ENCODE data around the gene KCMF1.

KCMF1 gene

DNA sequence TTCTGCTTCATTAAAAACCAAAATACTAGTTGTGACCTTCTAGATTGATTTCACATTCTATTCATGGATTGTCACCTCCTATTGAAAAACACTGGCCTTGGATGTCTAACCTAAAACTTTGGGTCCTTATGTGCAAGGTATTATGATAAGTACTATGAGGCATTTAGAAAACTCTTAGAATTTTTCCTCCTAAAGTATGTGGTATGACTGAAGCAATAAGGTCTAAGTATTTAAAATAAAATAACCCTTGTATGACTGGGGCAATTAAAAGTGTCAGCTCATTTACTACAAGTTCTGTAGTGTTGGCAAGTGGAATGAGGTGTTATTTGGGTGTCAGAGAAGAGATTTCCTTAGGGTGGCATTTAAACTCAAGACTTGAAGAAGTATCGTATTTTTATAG, 15.1 kb downstream of the KCMF1 start:
- no peak for DNase-seq

- no peak for DNase-seq
These were observed 18.5 kb downstream of the KCMF1 start for GRCh38 chr2:84989422-84989821.

DNA sequence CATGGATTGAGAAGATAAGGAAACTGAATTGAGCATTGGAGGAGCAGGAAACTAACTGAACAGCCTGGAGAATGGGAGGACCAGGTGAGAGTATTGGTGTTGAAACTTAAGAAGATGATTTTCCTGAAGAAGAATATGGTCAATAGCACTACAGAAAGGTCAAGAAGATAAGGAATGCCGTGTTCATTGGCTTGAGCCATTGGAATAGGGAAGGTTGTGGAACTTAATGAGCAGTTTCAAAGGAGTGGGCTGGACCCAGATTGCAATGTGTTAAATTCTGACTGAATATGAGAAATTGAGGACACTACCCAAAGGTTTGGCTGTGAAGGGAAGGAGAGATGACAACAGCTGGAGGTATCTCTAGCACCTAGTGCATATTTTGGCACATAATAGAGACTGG, 19.0 kb downstream of the KCMF1 start:
- no peak for DNase-seq

- DNase-seq = no peak
These were observed 20.6 kb downstream of the KCMF1 start for GRCh38 chr2:84991404-84992160.

- DNase-seq = no peak
These were observed 24.9 kb downstream of the KCMF1 start for GRCh38 chr2:84995826-84996225.

- DNase-seq = no peak
These were observed 25.9 kb downstream of the KCMF1 start for GRCh38 chr2:84996909-84997308.

DNA sequence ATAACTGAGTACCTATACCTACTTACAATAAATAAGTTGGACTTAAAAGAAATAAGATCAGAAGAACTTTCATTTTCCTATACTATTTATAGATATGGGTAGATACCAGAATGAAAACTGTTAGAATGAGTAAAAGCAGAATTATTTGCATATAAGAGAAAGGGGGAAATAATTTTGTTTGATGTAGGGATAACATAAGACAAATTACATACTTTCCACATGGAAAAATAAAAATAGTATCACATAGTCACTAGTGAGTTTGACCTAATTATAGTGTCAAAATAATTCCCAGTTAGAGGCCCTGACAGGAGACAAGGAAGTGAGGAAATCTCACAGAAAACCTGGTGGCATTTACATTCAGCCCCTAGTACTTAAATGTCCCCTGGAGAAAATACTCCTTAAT, 28.6 kb downstream of the KCMF1 start:
- DNase-seq = no peak

DNA sequence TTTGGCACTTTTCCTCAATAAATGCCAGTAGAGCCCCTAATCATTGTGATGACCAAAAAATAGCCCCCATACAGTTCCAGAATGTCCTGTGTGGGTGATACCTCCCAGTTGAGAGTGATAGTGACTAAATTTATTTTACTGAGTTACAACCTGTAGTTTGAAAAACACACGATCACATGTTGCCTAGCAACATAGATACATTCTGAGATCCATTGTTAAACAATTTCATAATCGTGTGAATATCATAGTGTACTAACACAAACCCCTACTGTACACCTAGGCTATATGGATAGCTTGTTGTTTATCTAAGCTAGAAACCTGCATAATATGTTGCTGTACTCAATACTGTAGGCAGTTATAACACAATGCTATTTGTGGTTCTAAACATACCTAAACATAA, 30.6 kb downstream of the KCMF1 start:
- no peak for DNase-seq

- no peak for DNase-seq
These were observed 31.6 kb downstream of the KCMF1 start for GRCh38 chr2:85002534-85002933.

DNA sequence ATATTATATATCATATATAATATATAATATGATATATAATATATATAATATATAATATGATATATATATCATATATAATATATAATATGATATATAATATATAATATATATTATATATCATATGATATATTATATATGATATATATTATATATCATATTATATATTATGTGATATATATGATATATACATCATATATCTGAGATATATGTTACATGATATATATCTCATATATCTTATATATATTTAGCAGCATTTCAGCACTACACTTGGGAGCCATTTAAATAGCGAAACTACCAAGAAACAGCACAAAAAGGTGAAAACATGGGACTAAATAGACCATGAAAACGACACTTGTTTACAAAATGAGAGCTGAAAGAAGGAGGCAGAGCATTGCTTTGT, 37.3 kb downstream of the KCMF1 start:
- no peak for DNase-seq

GRCh38 chr2:85009019-85009618, 38.2 kb downstream of the KCMF1 start:
- no peak for DNase-seq

GRCh38 chr2:85010404-85010803, 39.4 kb downstream of the KCMF1 start:
- DNase-seq = no peak

DNA sequence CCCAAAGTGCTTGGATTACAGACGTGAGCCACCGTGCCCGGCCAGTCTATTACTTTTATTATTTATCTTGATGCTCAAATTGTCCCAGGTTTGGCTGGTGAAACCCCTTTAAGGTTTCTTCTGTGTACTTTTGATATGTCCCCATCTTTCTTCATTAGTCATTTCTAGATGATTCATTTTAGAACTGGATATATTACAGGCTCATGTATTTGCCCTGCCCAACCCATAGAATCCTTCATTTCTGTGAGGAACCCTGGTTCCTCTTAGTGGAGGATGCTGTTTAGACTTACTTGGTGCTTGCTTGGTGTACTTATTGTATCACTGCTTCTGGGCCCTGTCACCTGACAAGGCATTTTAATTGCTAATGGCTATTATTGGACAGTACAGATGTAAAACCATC, 40.1 kb downstream of the KCMF1 start:
- no peak for DNase-seq

GRCh38 chr2:85011747-85012146, 40.8 kb downstream of the KCMF1 start:
- no peak for DNase-seq

DNA sequence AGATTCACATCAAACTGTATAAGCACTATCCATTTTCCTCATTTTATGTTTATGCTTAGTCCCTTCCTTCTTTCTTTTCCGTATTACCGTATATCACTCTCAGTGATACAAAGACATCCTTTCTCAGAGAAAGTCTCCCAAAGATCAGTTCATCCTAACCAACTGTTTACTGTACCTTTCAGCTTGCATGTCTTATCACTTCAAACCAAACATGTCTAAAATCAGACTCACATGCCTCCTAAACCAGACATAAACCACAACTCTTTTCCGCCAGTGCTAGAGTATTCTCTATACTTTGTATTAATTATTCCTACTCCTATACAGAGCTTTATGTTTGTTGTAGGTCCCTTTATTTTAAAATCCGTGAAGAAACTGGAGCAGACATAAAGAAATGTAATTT, 41.5 kb downstream of the KCMF1 start:
- DNase-seq = no peak

GRCh38 chr2:85012855-85013254, 41.9 kb downstream of the KCMF1 start:
- no peak for DNase-seq

GRCh38 chr2:85015653-85016360, 44.8 kb downstream of the KCMF1 start:
- no peak for DNase-seq

DNA sequence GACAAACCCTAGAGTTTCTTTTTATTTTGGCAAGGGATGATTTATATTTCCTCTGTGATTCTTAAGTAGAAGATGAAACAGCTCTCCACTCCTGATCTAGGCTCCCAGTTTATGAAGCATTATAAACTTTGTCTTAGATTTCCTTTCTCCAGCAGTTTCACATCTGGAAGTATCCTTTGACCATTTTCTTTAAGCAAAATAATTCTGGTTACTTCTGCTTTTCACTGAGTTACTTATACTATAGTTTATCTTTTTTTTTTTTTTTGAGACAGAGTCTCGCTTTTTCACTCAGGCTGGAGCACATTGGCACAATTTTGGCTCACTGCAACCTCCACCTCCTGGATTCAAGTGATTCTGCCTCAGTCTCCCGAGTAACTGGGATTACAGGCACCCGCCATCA, 45.5 kb downstream of the KCMF1 start:
- no peak for DNase-seq

DNA sequence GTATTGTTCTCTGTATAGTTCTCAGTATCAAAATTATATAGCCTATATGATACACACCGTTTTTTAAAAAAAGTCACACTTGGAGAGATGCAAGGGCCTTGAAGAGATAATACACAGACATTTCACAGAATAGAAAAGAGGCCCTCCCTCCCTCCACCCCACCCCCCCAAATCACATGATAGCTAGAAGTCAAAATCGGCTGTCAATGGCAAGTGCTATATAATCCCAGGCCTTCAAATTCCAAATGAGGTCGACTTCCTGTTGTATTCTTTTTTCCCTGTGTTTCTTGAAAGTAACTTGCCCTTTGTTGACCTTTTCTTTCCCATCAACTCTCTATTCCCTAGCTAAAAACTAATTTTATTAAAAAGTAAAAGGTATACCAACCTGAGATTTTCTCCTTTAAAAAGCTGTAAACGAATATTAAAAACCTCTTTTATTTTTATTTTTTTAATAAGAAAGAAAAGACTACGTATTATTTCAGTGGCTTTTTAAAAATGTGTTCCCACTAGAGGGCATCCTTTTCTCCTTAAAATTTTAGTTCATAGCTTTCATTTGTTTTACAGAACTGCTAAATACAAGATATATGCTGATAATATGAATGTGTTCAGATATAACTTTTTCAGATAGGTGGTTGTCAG, 46.6 kb downstream of the KCMF1 start:
- no peak for DNase-seq

DNA sequence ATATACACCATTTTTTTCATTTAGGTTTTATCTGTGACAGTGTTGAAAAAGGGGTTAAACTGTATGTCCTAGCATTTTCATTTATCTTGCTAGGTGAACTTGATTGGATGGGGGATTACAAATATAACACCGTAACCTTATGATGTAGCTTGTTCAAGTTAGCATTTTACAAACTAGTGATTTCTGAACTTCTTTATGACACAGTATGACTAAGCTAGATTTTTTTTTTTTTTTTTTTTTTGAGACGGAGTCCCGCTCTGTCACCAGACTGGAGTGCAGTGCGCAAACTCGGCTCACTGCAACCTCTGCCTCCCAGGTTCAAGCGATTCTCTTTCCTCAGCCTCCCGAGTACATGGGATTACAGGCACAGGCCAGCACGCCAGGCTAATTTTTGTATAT, 47.1 kb downstream of the KCMF1 start:
- DNase-seq = no peak

DNA sequence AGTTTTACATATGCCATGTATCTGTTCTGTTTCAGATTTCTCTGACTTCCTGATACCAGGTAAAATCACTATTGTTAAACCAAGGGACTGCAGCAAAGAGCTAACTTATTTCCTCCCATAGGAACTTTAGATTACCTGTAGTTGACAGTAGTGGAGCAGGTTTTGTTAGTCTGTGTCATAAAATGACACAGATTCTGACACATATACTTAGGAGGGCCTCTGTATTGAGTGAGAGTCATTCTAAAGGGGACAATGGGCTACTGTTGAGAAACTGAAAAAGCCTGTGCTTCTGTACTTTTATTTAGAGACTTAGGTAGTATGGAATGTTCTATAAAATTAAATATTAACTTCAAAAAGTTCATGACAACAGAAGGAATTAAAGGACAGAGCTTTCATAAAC, 48.2 kb downstream of the KCMF1 start:
- DNase-seq = no peak

DNA sequence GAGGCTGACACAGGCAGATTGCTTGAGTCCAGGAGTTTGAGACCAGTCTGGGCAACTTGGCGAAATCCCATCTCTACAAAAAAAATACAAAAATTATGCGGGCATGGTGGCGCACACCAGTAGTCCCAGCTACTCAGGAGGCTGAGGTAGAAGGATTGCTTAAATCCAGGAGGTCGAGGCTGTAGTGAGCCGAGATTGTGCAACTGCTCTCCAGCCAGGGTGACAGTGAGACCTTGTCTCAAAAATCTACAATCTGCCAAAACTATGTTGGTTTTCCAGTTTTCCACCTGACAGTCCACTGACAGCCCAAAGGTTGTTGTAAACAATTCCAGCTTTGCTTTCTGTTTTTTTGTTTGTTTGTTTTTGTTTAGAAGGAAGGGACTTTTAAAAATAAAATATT, 51.3 kb downstream of the KCMF1 start:
- DNase-seq = no peak

DNA sequence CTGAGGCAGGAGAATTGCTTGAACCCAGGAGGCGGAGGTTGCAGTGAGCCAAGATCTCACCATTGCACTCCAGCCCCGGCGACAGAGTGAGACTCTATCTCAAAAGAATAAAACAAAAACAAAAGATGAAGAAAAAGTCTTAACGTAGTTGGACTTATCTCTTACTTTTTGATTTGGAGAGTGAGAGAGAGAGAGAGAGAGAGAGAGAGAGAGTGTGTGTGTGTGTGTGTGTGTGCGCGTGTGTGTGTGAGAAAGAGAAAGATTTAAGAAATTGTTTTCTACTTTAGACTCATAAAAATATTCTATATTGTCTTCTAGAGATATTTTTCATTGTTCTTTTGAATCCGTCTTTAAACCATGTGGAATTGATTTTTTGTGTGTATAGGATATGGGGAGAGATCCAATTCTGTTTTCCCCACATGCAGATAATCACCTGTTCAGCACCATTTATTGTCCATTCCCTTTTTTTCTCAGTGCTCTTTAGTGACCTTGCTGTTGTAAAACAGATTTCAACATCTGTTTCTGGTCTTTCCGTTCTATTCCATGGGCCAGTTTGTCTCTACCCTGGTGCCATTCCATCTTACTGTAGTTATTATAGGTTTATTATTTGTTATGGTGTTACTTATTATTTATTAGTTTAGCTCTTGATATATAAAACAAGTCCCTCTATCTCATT, 53.5 kb downstream of the KCMF1 start:
- DNase-seq = no peak
